Effector CD4-positive, alpha-beta T cell (primary cell): ENCODE measurements around the gene SLC6A6.
"Not testable (repeated sequence)": the region's sequence is repeated elsewhere in the genome, so short reads cannot be mapped to it uniquely, and the experiment has no call there.

Experiments used
- DNase-seq: peaks from one replicate; pipeline ENCODE4 v3.0.0-alpha.2; 2020

The SLC6A6 gene

GRCh38 chr3:14510838-14511622 lies 108.6 kb downstream of the SLC6A6 start:
- no peak for DNase-seq

DNA sequence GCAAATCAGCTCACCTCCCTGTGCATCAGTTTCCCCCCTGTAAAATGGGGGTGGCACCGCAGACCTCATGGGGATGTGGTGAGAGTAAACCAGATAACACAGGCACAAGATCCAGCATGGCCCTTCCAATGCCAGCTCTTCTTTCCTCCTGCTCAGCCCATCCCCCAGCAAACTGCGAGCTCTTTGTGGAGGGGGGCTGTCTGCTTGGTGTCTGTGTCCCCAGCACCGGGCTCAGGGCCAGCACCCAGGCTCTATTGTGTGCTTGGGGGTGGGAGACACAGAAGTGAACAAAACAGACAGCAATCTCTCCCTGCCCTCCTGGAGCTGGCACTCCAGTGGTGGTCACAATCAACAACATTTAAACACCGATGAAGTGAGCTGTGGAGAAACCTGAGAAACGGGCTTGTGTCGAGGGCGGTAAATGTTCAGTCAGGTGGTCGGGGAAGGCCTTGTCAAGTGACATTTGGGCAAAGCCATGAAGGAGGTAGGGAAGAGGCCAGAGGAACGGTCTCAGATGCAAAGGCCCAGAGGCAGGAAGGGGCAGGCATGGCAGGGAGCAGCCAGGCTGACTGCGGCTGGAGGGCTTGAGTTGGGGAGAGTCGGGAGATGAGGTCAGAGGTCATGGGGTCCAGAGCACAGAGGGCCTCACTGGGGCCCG lies 109.3 kb downstream of the SLC6A6 start:
- no peak for DNase-seq

DNA sequence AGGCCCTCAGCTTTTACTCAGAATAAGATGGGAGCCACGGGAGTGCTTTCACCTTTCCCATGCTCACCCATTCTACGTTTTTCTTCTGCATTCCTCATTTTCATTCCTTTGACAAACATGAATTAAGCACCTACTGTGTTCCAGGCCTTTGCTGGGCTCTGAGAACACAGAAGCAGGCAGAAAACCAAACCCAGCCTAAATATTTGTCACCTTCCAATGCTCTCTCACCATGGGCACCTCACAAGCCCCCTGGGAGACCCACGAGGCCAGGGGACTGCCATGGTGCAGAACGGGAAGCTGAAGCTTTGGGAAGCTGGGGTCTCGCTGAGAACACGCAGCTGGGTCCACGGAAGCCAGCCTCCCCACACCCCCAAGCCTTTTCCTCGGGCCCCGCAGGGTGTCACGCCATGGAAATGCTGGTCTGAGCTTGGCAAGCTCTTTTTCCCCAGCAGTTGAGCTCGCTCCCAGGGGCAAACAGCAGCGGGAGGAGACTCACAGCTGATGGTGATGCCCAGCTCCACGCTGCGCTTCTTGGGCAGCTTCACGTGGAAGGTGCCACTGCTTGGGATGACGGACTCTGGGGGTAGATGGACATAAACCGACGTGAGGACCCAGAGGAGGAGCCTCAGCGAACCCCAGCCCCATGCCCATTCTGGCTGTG lies 110.0 kb downstream of the SLC6A6 start:
- DNase-seq = no peak

DNA sequence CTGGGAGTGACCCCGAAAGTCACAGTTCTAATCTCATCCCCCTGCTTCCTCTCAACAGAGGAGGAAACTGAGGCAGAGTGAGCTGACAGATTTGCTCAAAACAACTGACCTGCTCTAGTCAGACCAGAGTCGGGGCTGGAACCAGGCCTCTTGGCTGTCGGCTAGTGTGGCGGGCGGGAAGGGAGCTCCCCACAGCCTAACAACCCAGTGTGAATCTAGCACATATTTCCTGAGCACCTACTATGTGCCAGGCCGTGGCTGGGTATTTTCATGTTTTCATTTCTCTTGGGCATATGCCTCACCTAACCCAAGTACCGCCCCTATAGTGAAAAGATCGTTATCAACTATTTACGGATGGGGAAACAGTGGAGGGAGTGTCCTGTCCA lies 110.5 kb downstream of the SLC6A6 start:
- DNase-seq = no peak

GRCh38 chr3:14513566-14514322 lies 111.3 kb downstream of the SLC6A6 start:
- DNase-seq = no peak

GRCh38 chr3:14514323-14514720 lies 111.9 kb downstream of the SLC6A6 start:
- no peak for DNase-seq

- not testable (repeated sequence) for DNase-seq
These were observed 113.1 kb downstream of the SLC6A6 start for GRCh38 chr3:14515526-14515925.

DNA sequence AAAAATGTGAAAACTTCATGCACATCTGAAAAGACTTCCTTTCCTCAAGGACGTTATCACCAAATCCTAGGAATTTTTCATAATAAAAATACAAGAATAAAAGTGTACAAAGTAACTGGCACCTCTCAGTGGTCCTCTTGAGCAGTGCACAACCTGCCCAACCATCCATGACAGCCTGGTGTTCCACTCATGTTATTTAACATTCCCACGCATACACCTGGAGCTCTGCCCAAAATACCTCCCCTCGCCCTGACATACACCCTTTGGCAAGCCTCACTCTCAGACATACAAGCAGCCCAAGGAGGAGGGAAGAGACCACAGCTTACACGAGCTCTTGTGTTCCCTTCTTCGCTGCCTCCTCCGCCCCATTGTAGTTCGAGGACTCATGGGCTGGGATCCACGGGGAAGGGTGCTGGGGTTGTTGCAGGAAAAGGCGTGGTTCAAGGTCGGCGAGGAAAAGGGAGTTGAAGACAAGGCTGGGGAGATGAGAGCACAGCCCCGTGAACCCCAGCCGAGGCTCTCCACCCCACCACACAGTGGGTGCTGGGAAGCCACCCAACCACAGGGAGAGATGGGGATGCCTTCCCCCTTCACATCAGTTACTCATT lies 114.4 kb downstream of the SLC6A6 start:
- no peak for DNase-seq

DNA sequence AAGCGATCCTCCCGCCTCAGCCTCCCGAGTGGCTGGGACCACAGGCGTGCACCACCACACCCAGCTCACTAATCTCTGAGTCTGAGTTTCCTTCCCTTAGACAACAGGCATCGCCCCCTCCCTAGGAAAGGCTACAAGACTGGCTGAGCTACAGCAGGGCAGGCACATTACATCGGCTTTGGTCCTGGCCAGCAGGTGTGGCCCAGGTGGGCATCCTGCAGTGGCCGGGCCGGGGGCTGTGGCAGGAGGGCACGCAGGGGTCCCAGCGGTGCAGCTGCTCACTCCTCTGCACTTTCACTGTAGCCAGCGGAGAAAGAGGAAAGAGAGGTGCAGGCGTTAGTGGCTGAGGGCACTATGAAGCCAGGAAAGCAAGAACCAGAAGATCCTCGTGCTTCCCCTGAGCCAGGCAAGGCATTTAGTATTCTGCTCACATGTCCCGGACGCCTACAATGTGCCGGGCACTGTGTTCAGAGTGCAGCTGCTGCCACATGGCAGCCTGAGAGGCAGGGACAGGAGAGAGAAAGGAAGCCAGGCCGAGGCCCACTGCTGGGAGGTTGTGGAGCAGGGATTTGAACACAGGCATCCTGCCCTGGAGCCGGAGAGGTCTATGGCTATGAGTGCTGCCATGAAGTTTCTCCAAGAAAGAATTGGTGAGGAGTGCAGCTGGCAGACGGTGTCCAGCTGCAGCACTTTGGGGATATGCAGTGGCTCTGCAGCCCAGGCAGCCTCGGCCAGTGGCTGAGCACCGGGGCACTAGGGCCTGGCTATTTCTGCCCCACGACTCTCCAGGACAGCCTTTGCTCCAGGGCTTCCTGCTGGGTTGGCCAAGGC lies 115.4 kb downstream of the SLC6A6 start:
- DNase-seq = no peak

GRCh38 chr3:14518432-14518802 lies 116.0 kb downstream of the SLC6A6 start:
- DNase-seq = no peak

DNA sequence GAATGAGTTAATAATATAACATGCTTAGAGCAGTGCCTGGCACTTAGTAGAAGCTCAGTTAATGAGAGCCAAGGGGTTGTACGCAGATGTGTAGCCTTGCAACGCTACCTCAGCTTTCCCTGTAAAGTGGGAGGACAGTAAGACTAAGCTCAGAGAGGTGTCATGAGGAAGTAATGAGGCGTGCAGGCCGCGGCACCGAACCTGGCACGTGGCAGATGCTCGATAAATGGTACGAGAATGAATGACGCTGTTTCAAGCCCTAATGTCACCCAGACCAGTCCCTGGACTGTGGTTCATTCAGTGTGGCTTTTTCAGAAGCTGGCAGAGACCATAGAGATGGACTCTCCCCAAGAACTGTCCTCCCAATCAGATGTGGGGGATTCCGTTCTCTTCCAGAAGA lies 116.5 kb downstream of the SLC6A6 start:
- no peak for DNase-seq

DNA sequence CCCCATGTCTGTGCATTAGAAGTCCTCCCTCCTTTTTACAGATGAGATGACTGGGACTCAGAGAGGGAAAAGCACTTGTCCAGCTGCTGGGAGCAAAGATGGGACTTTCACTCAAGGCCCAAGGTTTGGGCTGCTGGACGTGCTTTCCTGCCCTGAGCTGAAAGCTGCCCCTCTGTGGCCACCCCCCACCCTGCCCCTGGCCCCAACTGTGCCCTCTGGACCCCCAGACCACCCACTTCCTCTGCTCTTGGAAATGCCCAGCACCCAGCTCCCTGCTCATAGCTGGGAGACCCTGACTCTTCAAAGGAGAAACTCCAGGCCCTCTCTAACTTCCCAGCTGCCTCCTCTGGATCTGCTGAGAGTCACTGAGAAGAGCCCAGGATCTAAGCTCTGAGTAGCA lies 117.0 kb downstream of the SLC6A6 start:
- no peak for DNase-seq

DNA sequence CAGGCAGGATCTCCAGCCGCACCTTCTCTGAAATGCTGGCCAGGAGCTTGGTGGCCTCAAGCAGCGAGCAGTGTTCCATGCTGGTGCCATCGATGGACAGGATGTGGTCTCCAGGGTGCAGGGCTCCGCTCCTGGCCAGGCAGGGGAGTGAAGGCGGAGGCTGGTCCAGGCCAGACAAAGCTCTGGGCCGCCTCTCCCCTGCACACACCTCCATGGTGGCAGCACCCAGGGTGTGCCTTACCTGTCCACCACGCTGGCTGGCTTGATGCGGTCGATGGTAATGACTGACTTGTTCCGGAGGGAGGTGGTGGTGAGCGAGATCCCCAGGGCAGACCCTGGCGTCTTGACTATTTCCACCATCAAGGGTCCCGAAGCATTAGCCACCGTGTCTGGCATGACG lies 117.7 kb downstream of the SLC6A6 start:
- DNase-seq = no peak

- no peak for DNase-seq
These were observed 118.6 kb downstream of the SLC6A6 start for GRCh38 chr3:14520967-14521366.

DNA sequence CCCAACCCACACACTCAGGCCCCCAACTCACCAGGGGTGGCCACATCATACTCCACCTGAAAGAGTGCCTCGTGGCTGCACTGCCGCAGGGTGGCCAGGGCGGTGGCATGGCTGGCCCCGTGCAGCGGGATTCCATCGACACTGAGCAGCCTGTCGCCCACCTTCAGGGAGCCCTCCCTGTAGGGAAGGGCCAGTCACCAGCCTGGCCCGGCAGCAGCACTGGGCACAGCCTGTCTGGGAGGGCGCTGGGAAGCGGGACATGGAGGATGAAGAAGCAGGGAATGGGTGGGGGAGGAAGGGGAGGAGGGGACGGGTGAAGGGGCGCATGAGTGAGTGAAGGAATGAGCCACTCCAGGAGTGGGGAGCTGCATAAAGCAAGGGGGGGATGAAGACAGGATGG lies 119.2 kb downstream of the SLC6A6 start:
- no peak for DNase-seq

DNA sequence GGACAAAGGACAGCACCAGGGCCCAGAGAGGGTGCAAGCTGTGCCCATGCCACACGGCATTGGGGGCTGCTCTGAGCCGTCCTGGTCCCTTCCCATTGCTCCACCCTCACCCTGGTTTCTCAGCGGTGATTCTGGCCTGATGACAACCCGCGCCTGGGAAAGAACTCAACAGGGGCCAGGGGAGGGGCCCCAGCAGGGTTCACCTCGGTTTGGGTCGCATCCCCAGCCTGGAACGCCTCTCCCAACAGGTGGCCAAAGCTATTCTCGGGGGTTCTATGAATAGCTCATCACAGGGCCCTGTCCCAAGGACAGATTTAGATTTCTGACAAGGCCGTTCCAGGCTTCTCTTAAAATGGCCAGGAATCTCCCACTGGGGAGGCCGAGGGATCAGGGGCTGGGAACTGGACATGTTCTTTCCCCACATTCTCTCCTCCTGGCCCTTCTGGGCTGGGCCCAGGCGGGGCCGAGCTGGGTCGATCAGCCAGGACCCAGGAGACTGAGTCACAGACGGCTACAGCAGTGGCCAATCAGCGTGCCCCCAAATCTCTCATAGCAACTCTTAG lies 119.8 kb downstream of the SLC6A6 start:
- DNase-seq = no peak

- no peak for DNase-seq
These were observed 120.4 kb downstream of the SLC6A6 start for GRCh38 chr3:14522768-14523167.

- DNase-seq = no peak
These were observed 121.4 kb downstream of the SLC6A6 start for GRCh38 chr3:14523792-14524191.

- no peak for DNase-seq
These were observed 121.9 kb downstream of the SLC6A6 start for GRCh38 chr3:14524311-14524711.

DNA sequence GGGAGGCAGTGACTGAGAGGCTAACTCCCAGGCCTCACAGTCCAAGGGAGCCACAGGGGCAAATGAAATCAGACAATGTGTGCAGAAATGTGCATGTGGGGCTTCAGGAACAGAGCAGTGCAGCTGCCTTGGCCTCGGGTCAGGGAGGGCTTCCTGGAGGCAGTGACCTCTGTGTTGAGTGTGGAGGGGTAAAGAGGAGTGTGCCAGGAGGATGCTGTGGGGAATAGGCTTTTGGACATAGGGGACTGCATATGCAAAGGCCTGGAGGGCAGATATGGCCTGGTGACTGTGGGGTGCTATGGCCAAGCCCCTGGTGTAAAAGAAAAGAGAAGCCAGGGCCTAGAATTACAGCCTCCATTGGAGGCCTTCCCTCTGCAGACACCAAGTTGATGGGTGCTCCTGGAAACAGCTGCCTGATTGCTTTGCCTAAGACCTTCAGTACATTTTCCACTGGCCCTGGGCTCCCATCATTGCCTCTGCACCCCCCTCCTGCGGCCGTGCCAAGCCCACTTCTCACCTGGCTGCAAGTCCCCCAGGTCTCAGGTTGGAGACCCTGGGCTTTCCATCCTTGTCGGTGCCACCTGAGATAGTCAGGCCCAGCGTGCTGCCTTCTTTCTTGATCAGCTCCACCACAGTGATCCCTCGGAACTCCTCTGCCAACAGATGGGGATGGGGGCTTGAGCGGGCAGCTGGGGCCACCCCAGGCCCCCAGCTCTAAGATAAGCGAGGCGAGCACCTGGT lies 122.7 kb downstream of the SLC6A6 start:
- no peak for DNase-seq
